K562 (cell line): ENCODE measurements around the gene CRPPA. TPM values are rescaled to one million over a fixed set of nuclear protein-coding genes. Genes with fewer than 3 reads are reported as not detected.

ENCODE experiments used
- ATAC-seq: fragments of 200-7000 bp; cut with Tn5 transposase; 3 replicates; pipeline ENCODE4 v1.9.1; 2020; ENCODE audit warnings: moderate library complexity
- BruUV-seq: library from RNA; stranded (reverse); fragments of 400-500 nt; replicated peaks from 2 replicates; lab custom pipeline; 2021; lab: Mats Ljungman, UMichigan
- CTCF ChIA-PET: fragments of 300-600 bp; formaldehyde crosslinking; extraction: SDS; loops from one replicate; lab custom pipeline; 2021; ENCODE audit warnings: low intra/inter-chr PET ratio; lab: Yijun Ruan, JAX
- POLR2A ChIA-PET: fragments of 300-600, 350-650 bp; sonication (Branson Sonifier 250); formaldehyde crosslinking; extraction: SDS; loops from one replicate; lab custom pipeline; 2021; ENCODE audit warnings: antibody characterized with exemption, inconsistent platforms; lab: Yijun Ruan, JAX
- DNase-seq, 4 experiments: peaks; one replicate each; pipeline versions ENCODE4 v3.0.0 to v3.0.0-alpha.2; 2011 to 2018; ENCODE audit warnings: low spot score in 3 of 4, mixed read lengths in 3 of 4; ENCODE audit errors: extremely low read depth in 1 of 4
- FAIRE-seq: peaks from 2 replicates; lab custom pipeline; 2011; peaks lifted over from hg19 to GRCh38; lab: Jason Lieb, UNC
- H2AFZ ChIP-seq: 2 replicates; pipeline ENCODE4 v1.6.0; 2011; ENCODE audit warnings: low read depth, low read length, control low read depth, inconsistent platforms
- H3K27ac ChIP-seq: fragments of 200-600 bp; 3 replicates; pipeline ENCODE4 v1.8.0; 2011; ENCODE audit warnings: low read depth, mild to moderate bottlenecking, control low read depth, inconsistent platforms, low read length, moderate library complexity, mixed read lengths; ENCODE audit errors: extremely low read depth
- H3K27me3 ChIP-seq, 2 experiments: fragments of 300-600 bp in 1 of 2; 2 replicates in 1 of 2; 3 replicates in 1 of 2; pipeline versions ENCODE4 v1.6.0 to v1.8.0; 2011; ENCODE audit warnings: inconsistent platforms in 2 of 2, low read length in 2 of 2, mild to moderate bottlenecking in 1 of 2, mixed read lengths in 1 of 2, moderate library complexity in 1 of 2; ENCODE audit not compliant: control insufficient read depth in 2 of 2, insufficient read depth in 2 of 2
- H3K36me3 ChIP-seq: fragments of 300-600 bp; 3 replicates; pipeline ENCODE4 v1.8.0; 2011; ENCODE audit warnings: mild to moderate bottlenecking, low read length, inconsistent platforms; ENCODE audit not compliant: control insufficient read depth, insufficient read depth
- H3K4me1 ChIP-seq, 2 experiments: fragments of 200-600 bp in 1 of 2; replicated peaks in 1 of 2; 2 replicates in 1 of 2; 3 replicates in 1 of 2; pipeline versions ENCODE4 v1.5.1 to v1.8.0; 2011; ENCODE audit warnings: inconsistent platforms in 2 of 2, low read length in 2 of 2, mild to moderate bottlenecking in 1 of 2, mixed read lengths in 1 of 2, moderate library complexity in 1 of 2; ENCODE audit not compliant: control insufficient read depth in 2 of 2, insufficient read depth in 2 of 2
- H3K4me2 ChIP-seq: 2 replicates; pipeline ENCODE4 v1.6.1; 2011; ENCODE audit warnings: low read length, control low read depth, inconsistent platforms, mixed read lengths; ENCODE audit not compliant: insufficient read depth
- H3K4me3 ChIP-seq: fragments of 200-600 bp; sonication (generic), shearing (Covaris generic); 2 replicates; pipeline ENCODE4 v1.5.1; 2016; ENCODE audit warnings: control low read depth, inconsistent platforms
- H3K79me2 ChIP-seq: fragments of 200-600 bp; 3 replicates; pipeline ENCODE4 v1.8.0; 2011; ENCODE audit warnings: low read length, inconsistent platforms; ENCODE audit not compliant: control insufficient read depth, insufficient read depth
- H3K9ac ChIP-seq, 2 experiments: 2 replicates each; pipeline versions ENCODE4 v1.6.0 to v1.6.1; 2011; ENCODE audit warnings: low read depth in 2 of 2, low read length in 2 of 2, control low read depth in 1 of 2, inconsistent platforms in 1 of 2, mild to moderate bottlenecking in 1 of 2, mixed read lengths in 1 of 2; ENCODE audit not compliant: insufficient read depth in 1 of 2
- H3K9me1 ChIP-seq: one replicate; pipeline ENCODE4 v1.6.0; 2011; ENCODE audit warnings: inconsistent platforms, mild to moderate bottlenecking, low read length, moderate library complexity; ENCODE audit not compliant: control insufficient read depth, insufficient read depth
- H3K9me3 ChIP-seq: replicated peaks from 2 replicates; pipeline ENCODE4 v1.5.1; 2011; ENCODE audit warnings: low read depth, low read length, inconsistent platforms; ENCODE audit not compliant: control insufficient read depth, insufficient read depth
- H4K20me1 ChIP-seq: replicated peaks from 2 replicates; pipeline ENCODE4 v1.6.1; 2011; ENCODE audit warnings: low read length, inconsistent platforms, mixed read lengths; ENCODE audit not compliant: control insufficient read depth, insufficient read depth
- CBFA2T2 ChIP-seq: fragments of 450-650 bp; conservative IDR thresholded peaks from 2 replicates; pipeline ENCODE4 v1.6.1; 2017; ENCODE audit warnings: mild to moderate bottlenecking
- COPS2 ChIP-seq: fragments of 450-650 bp; conservative IDR thresholded peaks from 2 replicates; pipeline ENCODE4 v1.6.1; 2016; ENCODE audit warnings: mild to moderate bottlenecking, moderate library complexity
- DACH1 ChIP-seq: fragments of 450-650 bp; IDR thresholded peaks from 2 replicates; pipeline ENCODE4 v1.6.1; 2018; ENCODE audit not compliant: partially characterized antibody
- EHMT2 ChIP-seq: fragments of 450-650 bp; IDR thresholded peaks from 2 replicates; pipeline ENCODE4 v1.6.1; 2018; ENCODE audit warnings: antibody characterized with exemption
- KLF13 ChIP-seq: fragments of 450-650 bp; IDR thresholded peaks from 2 replicates; pipeline ENCODE4 v1.6.1; 2016; ENCODE audit warnings: missing genetic modification characterization, low read depth, mild to moderate bottlenecking, missing compliant biosample characterization, moderate library complexity, borderline replicate concordance
- WHSC1 ChIP-seq: IDR thresholded peaks from one replicate; pipeline ENCODE4 v1.6.1; 2012; ENCODE audit warnings: low read length, control low read depth, inconsistent platforms
- ZNF445 ChIP-seq: fragments of 250-450 bp; sonication (Bioruptor Pico); IDR thresholded peaks from 2 replicates; pipeline ENCODE4 v1.4.0; 2020; ENCODE audit warnings: low read depth, mild to moderate bottlenecking, moderate library complexity
- ZNF583 ChIP-seq: fragments of 250-450 bp; sonication (Bioruptor Pico); IDR thresholded peaks from 2 replicates; pipeline ENCODE4 v1.4.0; 2020
- ZSCAN32 ChIP-seq: fragments of 450-650 bp; formaldehyde crosslinking; IDR thresholded peaks from 2 replicates; pipeline ENCODE4 v1.4.0; 2020; ENCODE audit warnings: mild to moderate bottlenecking, moderate library complexity
- WGBS: fragments of 100-300 bp; shearing (Covaris generic); methylation state at CpG from one replicate; pipeline ENCODE4 v1.1.6; 2016; ENCODE audit warnings: low coverage, mixed read lengths; ENCODE audit not compliant: insufficient coverage; ENCODE audit errors: missing lambda C conversion rate; 5-methylcytosine and 5-hydroxymethylcytosine counted together
- in situ Hi-C: fragments of 300-500 bp; cut with MboI; formaldehyde crosslinking; loops from 4 replicates; pipeline ENCODE4 v1.15.0; 2018; ENCODE audit warnings: inconsistent platforms, mixed read lengths
- intact Hi-C: fragments of 100-400 bp; cut with micrococcal nuclease; formaldehyde crosslinking; loops from 2 replicates; pipeline ENCODE4 v1.14.2; 2022
- polyA plus RNA-seq, 8 experiments: library from polyadenylated mRNA; depleted of rRNA in 4 of 8; stranded (reverse) in 5 of 8; unstranded in 3 of 8; fragments of >200 nt; fragmentation: Nextera tagmentation in 2 of 8; fragmentation: Illumina TruSeq in 1 of 8; extraction: Ambion mirVana in 2 of 8; extraction: Trizol in 1 of 8; gene quantifications; 2 replicates each; pipeline versions ENCODE4 v1.2.1 to v1.2.3, GENCODE V29; 2011 to 2014; ENCODE audit warnings: inconsistent platforms in 1 of 8, missing spikeins in 1 of 8
- total RNA-seq, 7 experiments: library from RNA; depleted of rRNA in 6 of 7; stranded (reverse); fragments of >200 nt in 6 of 7; fragmentation: Illumina TruSeq in 2 of 7; extraction: Trizol in 2 of 7; gene quantifications; 2 replicates each; pipeline versions ENCODE4 v1.2.1 to v1.2.3, GENCODE V29; 2011 to 2021; ENCODE audit warnings: low replicate concordance in 1 of 7
- TF ChIP-seq, protein P1 (sequence below): sonication (generic); formaldehyde crosslinking; IDR thresholded peaks from 2 replicates; pipeline ENCODE4 v1.8.1; 2022; ENCODE audit warnings: missing genetic modification reagents
- TF ChIP-seq, protein P2 (sequence below), 2 experiments: IDR thresholded peaks; 2 replicates each; pipeline ENCODE4 v1.6.1; 2011; ENCODE audit warnings: borderline replicate concordance in 1 of 2, control low read depth in 1 of 2, low read depth in 1 of 2, low read length in 1 of 2, mild to moderate bottlenecking in 1 of 2, mixed read lengths in 1 of 2, moderate library complexity in 1 of 2; ENCODE audit not compliant: insufficient read depth in 1 of 2, insufficient read length in 1 of 2, poor library complexity in 1 of 2, severe bottlenecking in 1 of 2; ENCODE audit errors: extremely low read depth in 1 of 2

The CRPPA gene
- total and polyA plus RNA-seq, 9 of the 15 experiments (the other 6 are each of a cell fraction or from before 2014, with no cell fraction given): 3.9 to 14.4 (median 7.8) TPM

DNA sequence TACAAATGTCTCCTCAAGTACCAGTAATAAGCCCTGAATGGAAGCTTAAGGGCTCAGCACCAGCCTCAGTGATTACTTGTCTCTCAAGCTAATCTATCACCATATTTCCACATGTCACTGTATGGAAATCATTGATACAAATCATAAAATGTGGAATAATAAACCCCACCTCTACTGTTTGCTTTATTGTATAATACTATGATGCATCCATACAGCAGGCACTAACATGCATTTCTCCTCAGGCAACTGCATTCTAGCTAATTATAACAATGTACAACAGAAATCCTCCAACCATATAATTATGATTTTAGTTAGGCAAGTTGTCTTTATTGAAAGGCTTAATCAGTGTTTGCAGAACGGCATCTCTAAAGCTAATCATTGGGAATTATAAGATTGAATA lies 26.2 kb downstream of the CRPPA start:
- Histone ChIP-seq H3K9me1 (no peaks in the 10 kb centered on the region), H3K9me3 (peaks cover 44% of the 10 kb centered on the region), H3K4me2 (no peak overlapping the region), H3K9ac (no peak overlapping the region), H4K20me1 (no peaks in the 10 kb centered on the region)
- DNase-seq: no peak
- 89% methylated on average over 1 of the region's 1 CpG for WGBS
- in situ Hi-C loops: no loop called here
- BruUV-seq: no TSS peak
- intact Hi-C loops: no loop called here
- ATAC-seq: no peak
- TF ChIP-seq CBFA2T2 (no peak), ZSCAN32 (CRISPR knock-in tag) (no peak), COPS2 (no peak), EHMT2 (no peak), ZNF583 (CRISPR knock-in tag) (no peak), DACH1 (no peak), ZNF445 (no peak), KLF13 (no peak), WHSC1 (no peak)
- TF ChIP-seq, protein P1, sequence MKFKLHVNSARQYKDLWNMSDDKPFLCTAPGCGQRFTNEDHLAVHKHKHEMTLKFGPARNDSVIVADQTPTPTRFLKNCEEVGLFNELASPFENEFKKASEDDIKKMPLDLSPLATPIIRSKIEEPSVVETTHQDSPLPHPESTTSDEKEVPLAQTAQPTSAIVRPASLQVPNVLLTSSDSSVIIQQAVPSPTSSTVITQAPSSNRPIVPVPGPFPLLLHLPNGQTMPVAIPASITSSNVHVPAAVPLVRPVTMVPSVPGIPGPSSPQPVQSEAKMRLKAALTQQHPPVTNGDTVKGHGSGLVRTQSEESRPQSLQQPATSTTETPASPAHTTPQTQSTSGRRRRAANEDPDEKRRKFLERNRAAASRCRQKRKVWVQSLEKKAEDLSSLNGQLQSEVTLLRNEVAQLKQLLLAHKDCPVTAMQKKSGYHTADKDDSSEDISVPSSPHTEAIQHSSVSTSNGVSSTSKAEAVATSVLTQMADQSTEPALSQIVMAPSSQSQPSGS (CRISPR knock-in tag): no peak
- TF ChIP-seq, protein P2, sequence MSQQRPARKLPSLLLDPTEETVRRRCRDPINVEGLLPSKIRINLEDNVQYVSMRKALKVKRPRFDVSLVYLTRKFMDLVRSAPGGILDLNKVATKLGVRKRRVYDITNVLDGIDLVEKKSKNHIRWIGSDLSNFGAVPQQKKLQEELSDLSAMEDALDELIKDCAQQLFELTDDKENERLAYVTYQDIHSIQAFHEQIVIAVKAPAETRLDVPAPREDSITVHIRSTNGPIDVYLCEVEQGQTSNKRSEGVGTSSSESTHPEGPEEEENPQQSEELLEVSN (IDR thresholded peaks at IDR 0.05; ENCODE audit: borderline replicate concordance in 1 of 2, extremely low read depth in 1 of 2, insufficient read depth in 1 of 2, insufficient read length in 1 of 2, low read depth in 1 of 2, low read length in 1 of 2, poor library complexity in 1 of 2, severe bottlenecking in 1 of 2): no peak
- TF ChIP-seq, all 486 proteins: peak for 0
- CTCF ChIA-PET: no interaction called here
- Histone ChIP-seq H3K36me3 (peaks cover 43% of the 10 kb centered on the region), H3K27ac (no peak overlapping the region), H3K27me3 (no peaks in the 10 kb centered on the region; a peak in 1 of 5 replicates), H2AFZ (no peak overlapping the region), H3K79me2 (no peaks in the 10 kb centered on the region), H3K4me1 (no peaks in the 10 kb centered on the region), H3K4me3 (no peak overlapping the region)
- FAIRE-seq: no peak
- POLR2A ChIA-PET: interaction anchor here (0.9 kb wide), 1 partner anchor 25 kb away, joined by 4 read pairs; the partner anchor contains the start of gene CRPPA
